ENCODE results near the gene PRRG3.

PRRG3 gene

DNA sequence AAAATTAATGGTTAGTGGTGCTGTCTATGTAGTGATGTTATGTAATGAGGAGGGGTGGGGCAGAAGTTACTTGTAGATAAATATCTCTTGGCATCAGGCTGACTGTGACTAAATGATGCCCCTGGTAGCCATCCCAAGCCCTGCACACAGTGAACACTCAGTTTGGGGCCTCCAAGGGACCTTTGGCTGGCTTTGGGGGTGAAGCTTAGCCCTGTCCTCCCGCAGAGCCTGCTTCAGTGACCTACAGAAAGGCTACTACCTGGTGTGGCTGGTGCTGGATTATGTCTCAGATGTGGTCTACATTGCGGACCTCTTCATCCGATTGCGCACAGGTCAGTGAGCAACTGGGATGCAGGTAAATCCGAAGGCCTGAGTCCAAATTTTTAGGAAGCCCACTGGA is 47.1 kb downstream of the PRRG3 start:
- no peak for DNase-seq (ENCODE audit: low read depth)

- no peak for DNase-seq (ENCODE audit: low read depth)
These were observed 48.6 kb downstream of the PRRG3 start for GRCh38 chrX:151743651-151744470.

DNA sequence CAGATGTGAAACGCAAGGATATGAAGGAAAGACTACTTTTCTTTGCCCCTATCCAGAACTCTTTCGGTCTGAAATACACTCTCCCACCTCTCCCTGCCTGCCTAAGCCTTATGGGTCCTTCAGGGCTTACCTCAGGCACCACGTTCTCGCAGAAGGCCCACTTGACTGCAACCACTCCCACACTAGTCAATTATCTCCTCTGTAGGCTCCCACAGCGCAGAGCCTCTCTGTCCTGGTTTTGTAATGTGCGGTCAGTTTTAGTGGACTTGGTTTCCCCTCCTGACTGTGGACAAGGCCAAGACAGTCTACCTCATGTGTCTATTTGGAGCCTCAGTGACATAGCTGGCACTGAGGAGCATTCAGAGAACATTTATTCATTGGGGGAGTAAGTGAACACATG is 50.4 kb downstream of the PRRG3 start:
- DNase-seq (ENCODE audit: low read depth), result no peak

GRCh38 chrX:151746502-151746901 is 51.2 kb downstream of the PRRG3 start:
- DNase-seq (ENCODE audit: low read depth), result no peak

DNA sequence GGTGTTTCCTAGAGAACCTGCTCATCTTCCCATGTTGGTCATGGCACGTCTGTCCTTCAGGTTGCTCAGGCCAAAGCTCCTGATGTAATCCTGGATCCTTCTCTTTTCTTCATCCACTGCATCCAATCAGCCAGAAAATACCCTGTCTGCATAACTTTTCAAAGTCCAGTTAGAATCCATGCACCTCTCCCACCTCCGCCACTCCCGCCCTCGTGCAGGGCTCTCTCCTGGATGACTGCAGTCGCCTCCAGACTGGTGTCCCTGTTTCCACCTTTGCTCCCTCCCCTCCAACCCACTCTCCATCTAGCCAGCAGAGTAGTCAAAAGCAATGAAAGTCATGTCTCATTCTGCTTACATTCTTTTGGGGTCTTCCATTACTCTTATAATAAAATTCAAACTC is 55.3 kb downstream of the PRRG3 start:
- no peak for DNase-seq (ENCODE audit: low read depth)

- no peak for DNase-seq (ENCODE audit: low read depth)
These were observed 57.6 kb downstream of the PRRG3 start for GRCh38 chrX:151752847-151753246.

DNA sequence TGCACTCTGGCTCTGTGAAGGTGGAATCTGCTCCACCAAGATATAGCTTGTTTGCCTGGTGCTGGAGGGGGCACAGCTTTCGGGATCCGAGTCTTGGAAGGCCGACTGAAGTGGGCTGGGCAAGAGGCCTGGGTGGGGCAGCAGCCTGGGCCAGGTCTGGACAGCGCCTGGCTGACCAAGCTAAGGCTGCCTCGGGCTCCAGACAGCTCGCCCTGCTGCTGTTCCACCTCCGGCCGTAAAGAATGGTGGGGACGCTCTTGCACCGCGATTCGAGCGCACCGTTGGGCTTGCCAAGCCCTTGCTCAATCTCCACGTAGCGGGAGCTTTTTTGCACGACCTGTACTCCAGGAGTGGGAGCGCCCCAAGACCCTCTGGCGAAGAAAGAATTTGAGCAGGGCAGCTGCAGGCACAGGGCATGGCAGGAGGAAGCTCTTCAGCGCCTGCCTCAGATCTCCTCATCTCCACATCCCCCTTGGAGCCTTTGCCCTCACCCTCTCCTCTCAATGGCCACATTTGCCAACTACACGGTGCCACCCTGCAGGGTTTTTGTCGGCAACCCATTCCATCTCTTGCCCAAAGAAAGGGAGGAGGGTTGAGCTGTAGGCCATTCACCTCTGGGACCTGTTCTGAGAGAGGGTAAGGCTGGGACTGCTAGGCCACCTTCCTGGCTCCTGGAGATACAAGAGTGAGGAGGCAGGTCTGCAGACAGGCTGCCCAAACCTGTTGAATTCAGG is 58.2 kb downstream of the PRRG3 start:
- no peak for DNase-seq (ENCODE audit: low read depth)

- no peak for DNase-seq (ENCODE audit: low read depth)
These were observed 58.8 kb downstream of the PRRG3 start for GRCh38 chrX:151754047-151754429.

DNA sequence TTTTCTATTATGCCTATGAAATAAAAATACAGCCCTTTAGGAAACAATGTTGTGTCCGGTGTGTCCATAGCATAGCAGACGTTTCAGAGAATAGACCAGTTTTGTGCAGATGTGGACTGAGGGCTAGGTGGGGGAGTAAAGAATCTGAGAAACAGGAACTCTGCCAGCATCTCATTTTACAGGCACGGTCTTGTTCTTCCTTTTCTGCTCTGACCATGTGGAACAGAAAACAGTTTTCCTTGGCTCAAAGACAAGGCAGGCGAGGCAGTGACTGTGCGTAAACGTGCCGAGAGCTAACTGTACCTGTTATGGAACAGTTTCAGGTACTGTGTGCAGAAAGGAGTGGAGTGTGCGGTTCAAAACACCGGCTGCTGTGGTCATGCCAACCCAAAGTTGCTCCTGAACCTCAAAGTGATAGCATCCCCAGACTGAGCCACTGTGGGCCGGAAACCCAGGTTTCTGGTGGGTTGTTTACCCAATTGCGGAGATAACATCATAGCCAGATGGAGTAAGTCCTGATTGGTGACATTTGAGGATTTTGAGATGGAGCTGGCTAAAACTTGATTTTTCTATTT is 59.5 kb downstream of the PRRG3 start:
- DNase-seq (ENCODE audit: low read depth), result no peak
